ENCODE results near the gene CIAPIN1. TPM values are rescaled to one million over a fixed set of nuclear protein-coding genes. Genes with fewer than 3 reads are reported as not detected.
A peak's percentile ranks its signal among the peaks of the same experiment; 100 is the strongest.

CIAPIN1 gene
- total RNA-seq, 2 experiments from 2014 or later = 27.8 to 28.0 TPM

GRCh38 chr16:57382535-57383275 is 64.5 kb downstream of the CIAPIN1 start:
- no peak for DNase-seq
- no peaks in the 10 kb centered on the region for H3K9me3 ChIP-seq (ENCODE audit: control insufficient read depth in 1 of 2, insufficient read depth in 1 of 2, low read length in 2 of 2)
- H3K27ac ChIP-seq (ENCODE audit: low read depth in 1 of 2, low read length in 2 of 2) = no peak overlapping the region
- H3K27me3 ChIP-seq (ENCODE audit: control insufficient read depth in 1 of 2, insufficient read depth in 2 of 2, low read length in 2 of 2) = peaks cover 0 to 2% of the 10 kb centered on the region in 2 experiments
- intact Hi-C loops (cut with DNase I, micrococcal nuclease) = no loop called here
- no peak overlapping the region for H3K27ac Mint-ChIP-seq
- H3K4me1 ChIP-seq (ENCODE audit: insufficient read depth, low read length) = peaks cover 4% of the 10 kb centered on the region
- no peaks in the 10 kb centered on the region for H3K9me3 Mint-ChIP-seq
- H3K36me3 Mint-ChIP-seq (ENCODE audit: low read depth) = no peaks in the 10 kb centered on the region
- TF ChIP-seq, protein P1, sequence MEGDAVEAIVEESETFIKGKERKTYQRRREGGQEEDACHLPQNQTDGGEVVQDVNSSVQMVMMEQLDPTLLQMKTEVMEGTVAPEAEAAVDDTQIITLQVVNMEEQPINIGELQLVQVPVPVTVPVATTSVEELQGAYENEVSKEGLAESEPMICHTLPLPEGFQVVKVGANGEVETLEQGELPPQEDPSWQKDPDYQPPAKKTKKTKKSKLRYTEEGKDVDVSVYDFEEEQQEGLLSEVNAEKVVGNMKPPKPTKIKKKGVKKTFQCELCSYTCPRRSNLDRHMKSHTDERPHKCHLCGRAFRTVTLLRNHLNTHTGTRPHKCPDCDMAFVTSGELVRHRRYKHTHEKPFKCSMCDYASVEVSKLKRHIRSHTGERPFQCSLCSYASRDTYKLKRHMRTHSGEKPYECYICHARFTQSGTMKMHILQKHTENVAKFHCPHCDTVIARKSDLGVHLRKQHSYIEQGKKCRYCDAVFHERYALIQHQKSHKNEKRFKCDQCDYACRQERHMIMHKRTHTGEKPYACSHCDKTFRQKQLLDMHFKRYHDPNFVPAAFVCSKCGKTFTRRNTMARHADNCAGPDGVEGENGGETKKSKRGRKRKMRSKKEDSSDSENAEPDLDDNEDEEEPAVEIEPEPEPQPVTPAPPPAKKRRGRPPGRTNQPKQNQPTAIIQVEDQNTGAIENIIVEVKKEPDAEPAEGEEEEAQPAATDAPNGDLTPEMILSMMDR (IDR thresholded peaks at IDR 0.05) = no peak
- H3K4me3 ChIP-seq (ENCODE audit: low read length) = no peak overlapping the region
- no peaks in the 10 kb centered on the region for H3K36me3 ChIP-seq (ENCODE audit: insufficient read depth, low read length)
- no peak for ATAC-seq (ENCODE audit: poor library complexity)
- H3K27me3 Mint-ChIP-seq = no peaks in the 10 kb centered on the region
- H3K4me1 Mint-ChIP-seq (ENCODE audit: low read depth) = no peaks in the 10 kb centered on the region
- CTCF ChIA-PET = no interaction called here
- H3K4me3 Mint-ChIP-seq = no peak overlapping the region
- POLR2A ChIA-PET = no interaction called here

- Mint-ChIP-seq H3K9me3 (no peaks in the 10 kb centered on the region), H3K27ac (no peak overlapping the region), H3K4me3 (no peak overlapping the region), H3K4me1 (ENCODE audit: low read depth) (no peaks in the 10 kb centered on the region), H3K36me3 (ENCODE audit: low read depth) (no peaks in the 10 kb centered on the region), H3K27me3 (no peaks in the 10 kb centered on the region)
- no peak overlapping the region for H3K4me3 ChIP-seq (ENCODE audit: low read length)
- intact Hi-C loops (cut with DNase I, micrococcal nuclease) = no loop called here
- no peaks in the 10 kb centered on the region for H3K36me3 ChIP-seq (ENCODE audit: insufficient read depth, low read length)
- peaks cover 4% of the 10 kb centered on the region for H3K4me1 ChIP-seq (ENCODE audit: insufficient read depth, low read length)
- ChIA-PET POLR2A (no interaction called here), CTCF (no interaction called here)
- no peak overlapping the region for H3K27ac ChIP-seq (ENCODE audit: low read depth in 1 of 2, low read length in 2 of 2)
- H3K9me3 ChIP-seq (ENCODE audit: control insufficient read depth in 1 of 2, insufficient read depth in 1 of 2, low read length in 2 of 2) = no peaks in the 10 kb centered on the region
- ATAC-seq (ENCODE audit: poor library complexity) (no peak), DNase-seq (no peak)
- H3K27me3 ChIP-seq (ENCODE audit: control insufficient read depth in 1 of 2, insufficient read depth in 2 of 2, low read length in 2 of 2) = peaks cover 0 to 2% of the 10 kb centered on the region in 2 experiments
- TF ChIP-seq, protein P1 (IDR thresholded peaks at IDR 0.05) = no peak
Observed at GRCh38 chr16:57381791-57382534, 65.2 kb downstream of the CIAPIN1 start.

GRCh38 chr16:57380671-57381462 is 66.3 kb downstream of the CIAPIN1 start:
- H3K9me3 ChIP-seq (ENCODE audit: control insufficient read depth in 1 of 2, insufficient read depth in 1 of 2, low read length in 2 of 2) = no peaks in the 10 kb centered on the region
- ChIA-PET CTCF (no interaction called here), POLR2A (no interaction called here)
- no peaks in the 10 kb centered on the region for H3K36me3 Mint-ChIP-seq (ENCODE audit: low read depth)
- H3K27me3 Mint-ChIP-seq = no peaks in the 10 kb centered on the region
- no peak overlapping the region for H3K4me3 ChIP-seq (ENCODE audit: low read length)
- no peaks in the 10 kb centered on the region for H3K4me1 Mint-ChIP-seq (ENCODE audit: low read depth)
- no peak overlapping the region for H3K27ac ChIP-seq (ENCODE audit: low read depth in 1 of 2, low read length in 2 of 2)
- TF ChIP-seq, protein P1 (IDR thresholded peaks at IDR 0.05) = no peak
- no peak for ATAC-seq (ENCODE audit: poor library complexity)
- peaks cover 4% of the 10 kb centered on the region for H3K4me1 ChIP-seq (ENCODE audit: insufficient read depth, low read length)
- no peak overlapping the region for H3K4me3 Mint-ChIP-seq
- H3K36me3 ChIP-seq (ENCODE audit: insufficient read depth, low read length) = no peaks in the 10 kb centered on the region
- peak in 4 of 14 experiments; percentile 3 to 18 (median 4) for DNase-seq
- peaks cover 0 to 2% of the 10 kb centered on the region in 2 experiments for H3K27me3 ChIP-seq (ENCODE audit: control insufficient read depth in 1 of 2, insufficient read depth in 2 of 2, low read length in 2 of 2)
- H3K9me3 Mint-ChIP-seq = no peaks in the 10 kb centered on the region
- no peak overlapping the region for H3K27ac Mint-ChIP-seq
- intact Hi-C loops (cut with DNase I, micrococcal nuclease) = no loop called here
